Keratinocyte (primary cell): ENCODE data around the gene ZNF593OS. TPM values are rescaled to one million over a fixed set of nuclear protein-coding genes. Genes with fewer than 3 reads are reported as not detected.

Experiments used
- DNase-seq: peaks from one replicate; pipeline ENCODE4 v3.0.0-alpha.2; 2011; ENCODE audit warnings: low read depth, missing footprints, low spot score
- FAIRE-seq: peaks from 2 replicates; lab custom pipeline; 2011; peaks lifted over from hg19 to GRCh38; lab: Jason Lieb, UNC
- H2AFZ ChIP-seq: 2 replicates; pipeline ENCODE4 v1.6.0; 2012; ENCODE audit warnings: low read length, control low read depth, inconsistent platforms; ENCODE audit not compliant: control insufficient read depth
- H3K27ac ChIP-seq: 2 replicates; pipeline ENCODE4 v1.5.1; 2011; ENCODE audit warnings: low read length; ENCODE audit not compliant: control insufficient read depth, insufficient read depth
- H3K27me3 ChIP-seq: 3 replicates; pipeline ENCODE4 v1.6.0; 2011; ENCODE audit warnings: low read length; ENCODE audit not compliant: control insufficient read depth, insufficient read depth; ENCODE audit errors: extremely low read depth
- H3K36me3 ChIP-seq, 2 experiments: 2 replicates in 1 of 2; 3 replicates in 1 of 2; pipeline ENCODE4 v1.5.1; 2011; ENCODE audit warnings: low read length in 2 of 2, mild to moderate bottlenecking in 1 of 2; ENCODE audit not compliant: control insufficient read depth in 2 of 2, insufficient read depth in 2 of 2; ENCODE audit errors: extremely low read depth in 1 of 2
- H3K4me1 ChIP-seq: 3 replicates; pipeline ENCODE4 v1.5.1; 2011; ENCODE audit warnings: low read length; ENCODE audit not compliant: control insufficient read depth, insufficient read depth; ENCODE audit errors: extremely low read depth
- H3K4me2 ChIP-seq: 3 replicates; pipeline ENCODE4 v1.6.0; 2011; ENCODE audit warnings: low read depth, low read length; ENCODE audit not compliant: control insufficient read depth, insufficient read depth; ENCODE audit errors: extremely low read depth
- H3K4me3 ChIP-seq, 3 experiments: fragments of 200-600 bp in 1 of 3; sonication (generic) in 1 of 3; 2 replicates in 2 of 3; 3 replicates in 1 of 3; pipeline ENCODE4 v1.5.1; 2011 to 2016; ENCODE audit warnings: low read length in 3 of 3, mild to moderate bottlenecking in 3 of 3, control low read depth in 2 of 3, inconsistent platforms in 1 of 3, low read depth in 1 of 3, mixed read lengths in 1 of 3, mixed run types in 1 of 3, moderate library complexity in 1 of 3; ENCODE audit not compliant: control insufficient read depth in 2 of 3, insufficient read depth in 2 of 3; ENCODE audit errors: extremely low read depth in 1 of 3
- H3K79me2 ChIP-seq: 2 replicates; pipeline ENCODE4 v1.6.0; 2012; ENCODE audit warnings: low read length; ENCODE audit not compliant: control insufficient read depth, insufficient read depth
- H3K9ac ChIP-seq: 3 replicates; pipeline ENCODE4 v1.6.0; 2011; ENCODE audit warnings: low read length; ENCODE audit not compliant: control insufficient read depth, insufficient read depth; ENCODE audit errors: extremely low read depth
- H3K9me1 ChIP-seq: 3 replicates; pipeline ENCODE4 v1.6.0; 2011; ENCODE audit warnings: low read length; ENCODE audit not compliant: control insufficient read depth, insufficient read depth; ENCODE audit errors: extremely low read depth
- H3K9me3 ChIP-seq: 2 replicates; pipeline ENCODE4 v1.5.1; 2012; ENCODE audit warnings: low read depth, low read length; ENCODE audit not compliant: control insufficient read depth
- H4K20me1 ChIP-seq: 3 replicates; pipeline ENCODE4 v1.6.0; 2011; ENCODE audit warnings: low read length; ENCODE audit not compliant: control insufficient read depth, insufficient read depth; ENCODE audit errors: extremely low read depth
- EZH2 ChIP-seq: IDR thresholded peaks from one replicate; pipeline ENCODE4 v1.6.1; 2012; ENCODE audit warnings: inconsistent platforms, mild to moderate bottlenecking, low read length, moderate library complexity
- dilution Hi-C: fragments of 300-500 bp; cut with MboI; formaldehyde crosslinking; loops from one replicate; pipeline ENCODE4 v1.7.0; 2020; ENCODE audit warnings: low sequenced_read_pairs; ENCODE audit not compliant: extremely low pct_ligation_motif_present
- polyA plus RNA-seq, 5 experiments: library from polyadenylated mRNA; depleted of rRNA in 3 of 5; stranded (reverse) in 3 of 5; stranded (forward) in 1 of 5; unstranded in 1 of 5; fragments of >200 nt; gene quantifications; 1 replicate in 1 of 5; 2 replicates in 3 of 5; 3 replicates in 1 of 5; pipeline versions ENCODE4 v1.2.1 to v1.2.3, GENCODE V29; 2011 to 2012; ENCODE audit warnings: missing spikeins in 2 of 5, low read depth in 1 of 5, low replicate concordance in 1 of 5
- TF ChIP-seq, protein P1 (sequence below), 3 experiments: IDR thresholded peaks in 1 of 3; conservative IDR thresholded peaks in 1 of 3; optimal IDR thresholded peaks in 1 of 3; 2 replicates in 2 of 3; 3 replicates in 1 of 3; pipeline versions ENCODE3 to v1.5.1; 2011; ENCODE audit warnings: low read length in 3 of 3, mild to moderate bottlenecking in 3 of 3, moderate library complexity in 2 of 3, control low read depth in 1 of 3, inconsistent platforms in 1 of 3; ENCODE audit not compliant: insufficient read depth in 2 of 3; ENCODE audit errors: extremely low read depth in 1 of 3

The ZNF593OS gene
- polyA plus RNA-seq, 1 donor (not counting 4 experiments of a cell fraction or from before 2014, with no cell fraction given) = not detected

GRCh38 chr1:26145041-26145959 lies 26.3 kb downstream of the ZNF593OS start:
- Histone ChIP-seq H3K79me2 (no peaks in the 10 kb centered on the region), H2AFZ (no peak overlapping the region), H3K4me2 (no peak overlapping the region), H3K36me3 (no peaks in the 10 kb centered on the region), H3K9ac (no peak overlapping the region), H3K4me3 (no peak overlapping the region), H3K4me1 (no peaks in the 10 kb centered on the region), H3K27me3 (no peaks in the 10 kb centered on the region), H4K20me1 (no peaks in the 10 kb centered on the region), H3K27ac (no peak overlapping the region), H3K9me3 (no peaks in the 10 kb centered on the region), H3K9me1 (no peaks in the 10 kb centered on the region)
- TF ChIP-seq EZH2 = no peak
- TF ChIP-seq, protein P1, sequence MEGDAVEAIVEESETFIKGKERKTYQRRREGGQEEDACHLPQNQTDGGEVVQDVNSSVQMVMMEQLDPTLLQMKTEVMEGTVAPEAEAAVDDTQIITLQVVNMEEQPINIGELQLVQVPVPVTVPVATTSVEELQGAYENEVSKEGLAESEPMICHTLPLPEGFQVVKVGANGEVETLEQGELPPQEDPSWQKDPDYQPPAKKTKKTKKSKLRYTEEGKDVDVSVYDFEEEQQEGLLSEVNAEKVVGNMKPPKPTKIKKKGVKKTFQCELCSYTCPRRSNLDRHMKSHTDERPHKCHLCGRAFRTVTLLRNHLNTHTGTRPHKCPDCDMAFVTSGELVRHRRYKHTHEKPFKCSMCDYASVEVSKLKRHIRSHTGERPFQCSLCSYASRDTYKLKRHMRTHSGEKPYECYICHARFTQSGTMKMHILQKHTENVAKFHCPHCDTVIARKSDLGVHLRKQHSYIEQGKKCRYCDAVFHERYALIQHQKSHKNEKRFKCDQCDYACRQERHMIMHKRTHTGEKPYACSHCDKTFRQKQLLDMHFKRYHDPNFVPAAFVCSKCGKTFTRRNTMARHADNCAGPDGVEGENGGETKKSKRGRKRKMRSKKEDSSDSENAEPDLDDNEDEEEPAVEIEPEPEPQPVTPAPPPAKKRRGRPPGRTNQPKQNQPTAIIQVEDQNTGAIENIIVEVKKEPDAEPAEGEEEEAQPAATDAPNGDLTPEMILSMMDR (optimal IDR thresholded peaks at IDR 0.05 in 1 of 3, IDR thresholded peaks at IDR 0.05 in 1 of 3, conservative IDR thresholded peaks at IDR 0.05 in 1 of 3; ENCODE audit: extremely low read depth in 1 of 3, insufficient read depth in 2 of 3, low read length in 3 of 3) = peak; percentile 72 to 83 (median 81)
- DNase-seq (peak; percentile 65), FAIRE-seq (peak; percentile 91)
- dilution Hi-C loops = no loop called here

GRCh38 chr1:26142159-26142558 lies 29.5 kb downstream of the ZNF593OS start:
- Histone ChIP-seq H3K9me3 (no peaks in the 10 kb centered on the region), H3K4me2 (no peak overlapping the region), H4K20me1 (no peaks in the 10 kb centered on the region), H3K27me3 (no peaks in the 10 kb centered on the region), H3K9me1 (no peaks in the 10 kb centered on the region), H3K9ac (no peak overlapping the region), H3K4me3 (no peak overlapping the region), H3K79me2 (no peaks in the 10 kb centered on the region), H2AFZ (peak overlapping the region; percentile 15), H3K36me3 (no peaks in the 10 kb centered on the region), H3K4me1 (no peaks in the 10 kb centered on the region), H3K27ac (no peak overlapping the region)
- TF ChIP-seq, protein P1 (optimal IDR thresholded peaks at IDR 0.05 in 1 of 3, IDR thresholded peaks at IDR 0.05 in 1 of 3, conservative IDR thresholded peaks at IDR 0.05 in 1 of 3; ENCODE audit: extremely low read depth in 1 of 3, insufficient read depth in 2 of 3, low read length in 3 of 3) = no peak
- TF ChIP-seq EZH2 = no peak
- FAIRE-seq (no peak), DNase-seq (no peak)
- dilution Hi-C loops = no loop called here
